NCI-H128 (cell line): ENCODE results near the gene CCSER2.
A peak's percentile ranks its signal among the peaks of the same experiment; 100 is the strongest.
"Not testable (repeated sequence)": the region's sequence is repeated elsewhere in the genome, so short reads cannot be mapped to it uniquely, and the experiment has no call there.

Source experiments
- DNase-seq: peaks from one replicate; lab custom pipeline; 2025; ENCODE audit not compliant: unreplicated experiment; lab: John Stamatoyannopoulos, UW

Gene CCSER2

GRCh38 chr10:84342584-84342983 is 14.2 kb downstream of the CCSER2 start:
- no peak for DNase-seq

- DNase-seq: no peak
Observed at GRCh38 chr10:84343831-84344230, 15.4 kb downstream of the CCSER2 start.

GRCh38 chr10:84344526-84344925 is 16.1 kb downstream of the CCSER2 start:
- DNase-seq: no peak

- DNase-seq: not testable (repeated sequence)
Observed at GRCh38 chr10:84347575-84348002, 19.2 kb downstream of the CCSER2 start.

- DNase-seq: no peak
Observed at GRCh38 chr10:84348447-84348846, 20.1 kb downstream of the CCSER2 start.

GRCh38 chr10:84348860-84349259 is 20.5 kb downstream of the CCSER2 start:
- DNase-seq: no peak

- no peak for DNase-seq
Observed at GRCh38 chr10:84352251-84352842, 24.0 kb downstream of the CCSER2 start.

GRCh38 chr10:84353052-84353803 is 24.8 kb downstream of the CCSER2 start:
- DNase-seq: no peak

- DNase-seq: no peak
Observed at GRCh38 chr10:84354623-84355022, 26.2 kb downstream of the CCSER2 start.

- no peak for DNase-seq
Observed at GRCh38 chr10:84355106-84355505, 26.7 kb downstream of the CCSER2 start.

- no peak for DNase-seq
Observed at GRCh38 chr10:84356928-84357327, 28.5 kb downstream of the CCSER2 start.

- no peak for DNase-seq
Observed at GRCh38 chr10:84358743-84359142, 30.4 kb downstream of the CCSER2 start.

- DNase-seq: no peak
Observed at GRCh38 chr10:84360637-84361365, 32.4 kb downstream of the CCSER2 start.

GRCh38 chr10:84365335-84365881 is 37.0 kb downstream of the CCSER2 start:
- no peak for DNase-seq

- DNase-seq: no peak
Observed at GRCh38 chr10:84366041-84366440, 37.7 kb downstream of the CCSER2 start.

GRCh38 chr10:84367256-84367655 is 38.9 kb downstream of the CCSER2 start:
- DNase-seq: no peak

GRCh38 chr10:84368828-84369227 is 40.4 kb downstream of the CCSER2 start:
- no peak for DNase-seq

GRCh38 chr10:84370283-84370682 is 41.9 kb downstream of the CCSER2 start:
- no peak for DNase-seq

- no peak for DNase-seq
Observed at GRCh38 chr10:84371944-84372343, 43.6 kb downstream of the CCSER2 start.

- no peak for DNase-seq
Observed at GRCh38 chr10:84373000-84373399, 44.6 kb downstream of the CCSER2 start.

- no peak for DNase-seq
Observed at GRCh38 chr10:84374455-84374854, 46.1 kb downstream of the CCSER2 start.

GRCh38 chr10:84375011-84375410 is 46.6 kb downstream of the CCSER2 start:
- DNase-seq: peak; percentile 8
